HG03135 (cell line): ENCODE measurements around the gene KIF27.
A peak's percentile ranks its signal among the peaks of the same experiment; 100 is the strongest.
"Not testable (repeated sequence)": the region's sequence is repeated elsewhere in the genome, so short reads cannot be mapped to it uniquely, and the experiment has no call there.

Experiments
- ATAC-seq: cut with Tn5 transposase; IDR thresholded peaks from one replicate; pipeline ENCODE4 v1.9.1; 2021; ENCODE audit warnings: mild to moderate bottlenecking, moderate library complexity; ENCODE audit not compliant: unreplicated experiment

KIF27 gene

DNA sequence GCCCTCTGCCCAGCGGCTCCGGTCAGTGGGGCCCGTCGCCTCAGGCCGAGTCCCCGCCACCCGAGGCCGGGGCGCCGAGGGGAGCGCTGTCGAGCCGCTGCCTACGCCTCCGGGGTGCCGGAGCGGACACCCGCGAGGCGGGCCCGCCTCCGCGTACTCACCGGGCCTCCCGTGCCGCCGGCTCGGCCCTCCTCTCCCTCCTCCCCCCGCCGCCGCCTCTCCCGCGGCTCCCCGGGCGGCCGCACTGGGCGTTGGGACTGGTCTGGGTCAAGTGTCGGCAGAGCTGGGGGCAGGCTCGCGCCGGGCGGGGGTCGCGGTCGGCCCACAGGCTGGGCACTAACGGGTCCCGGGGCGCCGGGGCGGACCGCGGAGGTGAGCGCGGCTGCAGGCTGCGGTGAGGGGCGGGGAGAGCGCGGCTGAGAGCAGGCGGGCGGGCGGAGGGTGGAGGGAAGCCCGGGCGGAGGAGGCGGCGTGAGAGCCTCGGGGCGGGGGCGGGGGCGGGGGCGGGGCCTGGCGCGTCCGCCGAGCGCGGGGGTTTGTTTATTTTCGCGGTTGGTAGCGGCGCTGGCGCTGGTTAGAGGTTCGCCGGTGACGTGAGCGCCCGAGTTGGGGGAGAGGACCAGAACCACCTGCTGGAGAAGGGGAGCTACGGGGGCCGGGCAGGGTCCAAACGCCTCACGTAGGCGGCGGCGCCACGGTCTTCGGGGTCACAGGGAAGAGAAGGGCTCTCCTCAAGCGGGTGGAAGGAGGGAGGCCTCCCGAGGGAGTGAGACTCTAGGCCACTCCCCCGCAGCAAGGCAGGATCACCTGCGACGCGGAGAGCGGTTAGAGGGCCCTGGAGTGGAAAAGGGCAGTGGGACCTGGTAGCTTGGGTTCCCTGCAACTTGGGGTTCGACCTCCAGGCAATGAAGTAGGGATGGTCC lies 103.6 kb downstream of the KIF27 start, which contains the start of gene GKAP1:
GKAP1 (minus strand) TSS at position 414 of the 923 bp plus-strand sequence. CDS start 11,252 bp downstream, outside the sequence.
- peak; percentile 80 for ATAC-seq

GRCh38 chr9:83817011-83817355 lies 104.2 kb downstream of the KIF27 start:
- ATAC-seq: not testable (repeated sequence)

DNA sequence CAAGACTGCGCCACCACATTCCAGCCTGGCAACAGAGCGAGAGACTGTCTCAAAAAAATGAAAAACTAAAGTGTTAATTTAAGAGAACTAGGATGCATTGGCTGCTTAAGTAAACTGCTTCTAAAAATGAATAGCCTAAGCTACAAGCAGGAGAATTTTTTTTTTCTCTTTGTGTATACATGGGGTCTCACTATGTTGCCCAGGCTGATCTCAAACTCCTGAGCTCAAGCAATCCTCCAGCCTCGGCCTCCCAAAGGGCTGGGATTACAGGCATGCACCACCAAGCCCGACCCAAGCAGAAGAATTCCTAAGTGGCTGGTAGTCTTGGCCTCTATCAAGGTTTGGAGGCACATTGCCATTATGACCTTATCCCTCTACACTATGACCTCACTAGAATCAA lies 106.1 kb downstream of the KIF27 start:
- not testable (repeated sequence) for ATAC-seq

DNA sequence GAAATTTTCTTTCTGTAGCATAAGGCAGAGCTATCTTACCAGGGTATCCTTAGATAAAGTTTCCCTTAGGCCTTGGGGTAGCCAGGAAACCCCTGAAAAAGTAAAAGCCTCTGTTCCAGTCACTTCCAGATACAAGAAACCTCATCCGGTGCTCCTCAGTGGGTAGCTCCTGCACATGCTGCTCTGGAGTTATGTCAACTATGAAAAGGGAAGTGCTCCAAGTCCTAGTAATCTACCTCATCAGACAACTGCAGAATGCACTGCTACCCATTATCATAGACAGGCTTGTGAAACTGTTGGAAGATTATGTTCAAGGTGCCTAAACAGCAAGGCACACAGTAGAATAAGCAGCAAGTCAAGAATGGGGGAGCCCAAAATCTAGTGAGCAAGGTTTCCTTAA lies 112.0 kb downstream of the KIF27 start:
- ATAC-seq: not testable (repeated sequence)

DNA sequence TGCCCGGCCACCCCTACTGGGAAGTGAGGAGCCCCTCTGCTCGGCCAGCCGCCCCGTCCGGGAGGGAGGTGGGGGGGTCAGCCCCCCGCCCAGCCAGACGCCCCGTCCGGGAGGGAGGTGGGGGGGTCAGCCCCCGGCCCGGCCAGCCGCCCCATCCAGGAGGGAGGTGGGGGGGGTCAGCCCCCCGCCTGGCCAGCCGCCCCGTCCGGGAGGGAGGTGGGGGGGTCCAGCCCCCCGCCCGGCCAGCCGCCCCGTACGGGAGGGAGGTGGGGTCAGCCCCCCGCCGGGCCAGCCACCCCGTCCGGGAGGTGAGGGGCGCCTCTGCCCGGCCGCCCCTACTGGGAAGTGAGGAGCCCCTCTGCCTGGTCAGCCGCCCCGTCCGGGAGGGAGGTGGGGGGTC lies 116.8 kb downstream of the KIF27 start:
- not testable (repeated sequence) for ATAC-seq

DNA sequence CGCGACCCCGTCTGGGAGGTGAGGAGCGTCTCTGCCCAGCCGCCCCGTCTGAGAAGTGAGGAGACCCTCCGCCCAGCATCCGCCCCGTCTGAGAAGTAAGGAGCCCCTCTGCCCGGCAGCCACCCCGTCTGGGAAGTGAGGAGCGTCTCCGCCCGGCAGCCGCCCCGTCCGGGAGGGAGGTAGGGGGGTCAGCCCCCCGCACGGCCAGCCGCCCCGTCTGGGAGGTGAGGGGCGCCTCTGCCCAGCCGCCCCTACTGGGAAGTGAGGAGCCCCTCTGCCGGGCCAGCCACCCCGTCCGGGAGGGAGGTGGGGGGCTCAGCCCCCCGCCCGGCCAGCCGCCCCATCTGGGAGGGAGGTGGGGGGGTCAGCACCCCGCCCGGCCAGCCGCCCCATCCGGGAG lies 117.3 kb downstream of the KIF27 start:
- ATAC-seq: not testable (repeated sequence)

DNA sequence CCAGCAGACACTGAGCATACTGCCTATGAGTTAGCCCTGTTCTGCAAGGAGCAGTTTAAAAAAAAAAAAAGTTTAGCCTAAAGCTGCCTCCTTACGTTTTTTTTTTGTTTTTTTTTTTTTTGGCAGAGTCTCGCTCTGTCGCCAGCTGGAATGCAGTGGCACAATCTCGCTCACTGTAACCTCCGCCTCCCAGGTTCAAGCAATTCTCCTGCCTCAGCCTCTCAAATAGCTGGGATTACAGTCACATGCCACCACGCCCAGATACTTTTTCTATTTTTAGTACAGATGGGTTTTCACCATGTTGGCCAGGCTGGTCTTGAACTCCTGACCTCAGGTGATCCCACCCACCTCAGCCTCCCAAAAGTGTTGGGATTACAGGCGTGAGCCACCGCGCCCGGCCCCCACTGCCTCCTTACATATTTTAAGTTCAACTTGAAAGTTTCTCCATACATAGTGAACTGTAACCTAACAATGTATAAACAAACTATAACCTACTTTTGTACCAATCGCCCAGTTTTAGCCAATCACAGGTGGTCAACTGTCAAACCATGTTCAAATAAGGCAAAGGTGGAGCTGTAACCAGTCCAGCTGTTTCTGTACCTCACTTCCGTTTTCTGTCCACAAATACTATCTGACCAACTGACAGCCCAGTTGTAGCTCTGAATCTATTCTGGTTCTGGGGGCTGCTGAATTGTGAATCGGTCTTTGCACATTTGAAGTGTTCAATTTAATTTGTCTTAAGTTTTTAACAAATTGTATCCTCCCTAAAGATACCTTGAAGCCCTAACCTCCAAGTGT lies 120.8 kb downstream of the KIF27 start:
- ATAC-seq: no peak

DNA sequence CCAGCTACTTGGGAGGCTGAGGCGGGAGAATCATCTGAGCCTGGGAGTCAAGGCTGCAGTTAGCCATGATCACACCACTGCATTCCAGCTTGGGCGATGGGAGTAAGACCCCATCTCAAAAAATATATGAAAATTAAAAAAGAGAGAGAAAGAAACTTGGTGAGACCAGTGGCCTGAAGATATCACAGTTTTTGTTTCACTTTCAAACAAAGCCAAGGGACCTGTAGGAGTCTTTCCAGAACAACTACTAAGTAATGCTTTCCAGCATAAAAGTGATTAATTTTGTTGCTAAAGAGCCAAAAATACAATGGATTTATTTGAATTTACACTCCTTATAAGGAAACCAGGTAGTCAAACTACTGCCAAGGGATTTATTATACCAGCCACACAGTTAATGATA lies 127.2 kb downstream of the KIF27 start:
- no peak for ATAC-seq

- no peak for ATAC-seq
Measured at GRCh38 chr9:83792746-83793145, 128.5 kb downstream of the KIF27 start.
